ENCODE results near the gene ZSWIM6.

DNA sequence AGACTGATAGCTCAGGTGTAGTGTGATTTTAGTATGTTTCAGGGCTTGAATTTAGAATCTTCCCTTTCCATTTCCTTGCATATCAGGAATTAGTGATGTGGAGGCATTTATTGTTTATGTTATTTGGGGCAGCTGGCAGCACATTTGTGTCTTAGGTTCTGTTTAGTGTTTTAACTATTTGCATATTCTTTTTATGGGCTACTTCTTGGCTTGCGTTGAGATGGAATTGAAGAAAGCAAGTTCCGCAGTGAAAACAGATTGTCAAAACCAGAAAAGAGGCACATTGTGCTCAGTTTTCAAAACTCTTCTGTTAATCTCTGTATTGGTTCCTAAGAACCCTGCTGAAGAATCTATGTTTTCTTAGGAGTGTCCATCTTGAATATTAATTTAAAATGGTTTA is 80.3 kb downstream of the ZSWIM6 start:
- TF ChIP-seq POLR2AphosphoS5 (IDR thresholded peaks at IDR 0.05; ENCODE audit: borderline replicate concordance, low read depth, low read length) (no peak), EZH2 (IDR thresholded peaks at IDR 0.05) (no peak), FOXP2 (optimal IDR thresholded peaks at IDR 0.05; ENCODE audit: control extremely low read depth, extremely low read length, insufficient read depth) (no peak)

Data from SK-N-MC (cell line).